Stomach (tissue), 9 donors: ENCODE measurements around the gene PIK3R2. TPM values are rescaled to one million over a fixed set of nuclear protein-coding genes. Genes with fewer than 3 reads are reported as not detected.

Experiments used
- DNase-seq, 2 donors: peaks; one replicate each; pipeline versions ENCODE4 v3.0.0 to v3.0.0-alpha.2; 2013 to 2019
- H3K27ac ChIP-seq, 5 donors: fragments of 200-600 bp in 4 of 5; sonication (generic) in 4 of 5; one replicate each; pipeline ENCODE4 v1.5.1; 2013 to 2019; ENCODE audit warnings: mild to moderate bottlenecking in 1 of 5, moderate library complexity in 1 of 5
- H3K27me3 ChIP-seq, 3 donors: fragments of 200-600 bp; sonication (generic); one replicate each; pipeline ENCODE4 v1.5.1; 2017 to 2019; ENCODE audit warnings: mixed run types in 1 of 3
- H3K36me3 ChIP-seq, 4 donors: fragments of 200-600 bp; sonication (generic); 1 replicate in 3 of 4; 2 replicates in 1 of 4; pipeline ENCODE4 v1.5.1; 2016 to 2019
- H3K4me1 ChIP-seq, 4 donors: fragments of 200-600 bp; sonication (generic); one replicate each; pipeline ENCODE4 v1.5.1; 2016 to 2019
- H3K4me3 ChIP-seq, 4 donors: fragments of 200-600 bp; sonication (generic) in 3 of 4; one replicate each; pipeline ENCODE4 v1.5.1; 2016 to 2019; ENCODE audit warnings: mild to moderate bottlenecking in 1 of 4
- H3K9me3 ChIP-seq, 4 donors: fragments of 200-600 bp; sonication (generic); one replicate each; pipeline ENCODE4 v1.5.1; 2016 to 2019
- EP300 ChIP-seq: sonication (generic); formaldehyde crosslinking; IDR thresholded peaks from one replicate; pipeline ENCODE4 v1.6.1; 2017; ENCODE audit warnings: antibody characterized with exemption
- POLR2A ChIP-seq, 4 donors: fragments of 450-650 bp; IDR thresholded peaks; one replicate each; pipeline ENCODE4 v1.6.1; 2016; ENCODE audit warnings: antibody characterized with exemption in 4 of 4, control low read depth in 2 of 4, mild to moderate bottlenecking in 1 of 4, moderate library complexity in 1 of 4
- POLR2AphosphoS5 ChIP-seq, 3 donors: sonication (generic); formaldehyde crosslinking; IDR thresholded peaks; one replicate each; pipeline ENCODE4 v1.6.1; 2016; ENCODE audit warnings: antibody characterized with exemption in 3 of 3
- WGBS, 5 donors: extraction: QIAGEN DNeasy Blood & Tissue Kit in 3 of 5; methylation state at CpG; one replicate each; pipeline versions ENCODE4 v1.1.5 to v1.1.7; 2013 to 2018; 5-methylcytosine and 5-hydroxymethylcytosine counted together
- intact Hi-C: fragments of 100-400 bp; cut with DNase I; formaldehyde crosslinking; loops from one replicate; pipeline ENCODE4 v1.15.1; 2023; ENCODE audit warnings: low total_unique reads
- polyA plus RNA-seq, 3 donors: library from polyadenylated mRNA; stranded (reverse); fragments of 200-250 nt; gene quantifications; one replicate each; pipeline ENCODE4 v1.2.3, GENCODE V29; 2013
- total RNA-seq, 5 donors: library from RNA; depleted of rRNA; stranded (reverse); fragments of >200 nt; gene quantifications; one replicate each; pipeline versions ENCODE4 v1.1.0 to v1.2.3, GENCODE V29; 2014 to 2016
- TF ChIP-seq, protein P1 (sequence below), 7 experiments: fragments of 450-650 bp in 4 of 7; fragments of 200-600 bp in 3 of 7; sonication (generic) in 3 of 7; IDR thresholded peaks; one replicate each; pipeline ENCODE4 v1.5.1; 2016 to 2019; ENCODE audit warnings: antibody characterized with exemption in 7 of 7, control low read depth in 2 of 7, mild to moderate bottlenecking in 1 of 7
- donor health status: healthy with polysubstance abuse.
- donor health status: Bipolar disorder and iron deficiency.
- donor health status: healthy.

PIK3R2 gene
- total and polyA plus RNA-seq, 8 donors = 2.0 to 490 (median 10.0) TPM

DNA sequence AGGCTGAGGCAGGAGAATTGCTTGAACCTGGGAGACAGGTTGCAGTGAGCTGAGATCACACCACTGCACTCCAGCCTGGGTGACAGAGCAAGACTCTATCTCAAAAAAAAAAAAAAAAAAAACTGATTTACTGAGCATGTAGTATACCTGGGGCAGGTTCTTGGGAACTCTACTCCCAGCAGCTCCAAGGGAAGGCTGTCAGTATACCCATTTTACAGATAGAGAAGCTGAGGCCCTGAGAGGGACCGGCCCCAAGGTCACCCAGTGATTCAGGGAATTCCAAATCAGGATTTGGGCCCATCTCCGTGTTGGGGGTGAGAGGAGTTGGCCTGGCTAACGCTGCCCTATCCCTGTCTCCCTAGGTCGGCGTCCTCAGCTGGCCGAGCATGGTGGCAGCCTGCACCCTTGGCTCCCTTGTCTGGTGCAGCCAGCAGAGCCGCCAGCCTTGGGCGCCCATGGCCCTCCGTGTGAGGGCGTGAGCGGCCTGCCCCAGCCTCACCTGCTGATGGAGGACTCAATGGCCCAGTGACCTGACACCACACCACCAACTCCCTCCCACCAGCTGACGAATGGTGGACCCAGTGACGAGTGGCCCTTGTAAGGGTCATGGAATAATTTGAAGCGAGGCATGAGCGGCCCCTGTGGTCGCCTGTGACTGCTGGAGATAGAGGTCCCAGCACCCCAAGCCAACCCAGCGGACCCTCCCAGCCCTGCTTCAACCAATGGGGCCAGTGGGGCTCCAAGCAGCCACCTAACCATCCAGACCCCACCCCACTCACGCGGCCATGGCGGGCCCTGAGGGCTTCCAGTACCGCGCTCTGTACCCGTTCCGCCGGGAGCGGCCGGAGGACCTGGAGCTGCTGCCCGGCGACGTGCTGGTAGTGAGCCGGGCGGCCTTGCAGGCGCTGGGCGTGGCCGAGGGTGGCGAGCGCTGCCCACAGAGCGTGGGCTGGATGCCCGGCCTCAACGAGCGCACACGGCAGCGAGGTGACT is 2.4 kb downstream of the PIK3R2 start:
- H3K27me3 ChIP-seq = no peaks in the 10 kb centered on the region
- no peaks in the 10 kb centered on the region for H3K9me3 ChIP-seq
- peaks cover 0 to 14% (median 4%) of the 10 kb centered on the region in 4 donors for H3K36me3 ChIP-seq
- DNase-seq = peak; percentile 26 to 85
- WGBS, 5 donors = 45 to 74% (median 56%) methylated on average over 14 to 43 of the region's 43 CpGs
- peaks cover 49 to 70% (median 65%) of the 10 kb centered on the region in 4 donors for H3K4me1 ChIP-seq
- H3K4me3 ChIP-seq = peak overlapping the region in 1 of 4 donors; percentile 1
- TF ChIP-seq POLR2AphosphoS5 (IDR thresholded peaks at IDR 0.05) = peak in 1 of 3 donors; percentile 34
- TF ChIP-seq POLR2A (IDR thresholded peaks at IDR 0.05) = no peak
- H3K27ac ChIP-seq = peak overlapping the region; percentile 72 to 96 (median 81)
- intact Hi-C loops = no loop called here

DNA sequence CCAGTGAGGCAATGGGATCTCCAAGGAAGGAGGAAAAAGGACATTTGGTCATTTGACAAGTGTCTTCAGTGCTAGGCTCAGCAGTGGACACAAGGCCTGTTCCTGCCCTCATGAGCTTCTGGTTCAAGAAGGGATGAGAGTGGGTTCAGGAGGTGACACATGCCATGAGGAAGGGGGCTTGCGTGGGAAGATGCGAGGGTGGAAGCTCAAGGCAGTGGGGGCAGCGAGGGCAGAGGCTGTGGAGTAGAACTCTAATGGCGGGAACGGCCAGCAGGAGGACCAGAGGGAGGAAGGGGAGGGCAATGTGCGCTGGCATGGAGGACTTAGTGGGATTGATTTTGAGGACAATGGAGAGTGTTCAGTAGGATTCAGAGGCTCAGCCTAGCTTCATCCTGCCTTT is 3.3 kb downstream of the PIK3R2 start:
- H3K36me3 ChIP-seq = peaks cover 0 to 11% (median 4%) of the 10 kb centered on the region in 4 donors
- WGBS, 5 donors = 74 to 89% (median 84%) methylated on average over 5 to 6 of the region's 6 CpGs
- DNase-seq = no peak
- no peaks in the 10 kb centered on the region for H3K27me3 ChIP-seq
- peak overlapping the region in 1 of 4 donors; percentile 1 for H3K4me3 ChIP-seq
- no peak for TF ChIP-seq POLR2A (IDR thresholded peaks at IDR 0.05)
- no peak for TF ChIP-seq EP300
- no peak for TF ChIP-seq POLR2AphosphoS5 (IDR thresholded peaks at IDR 0.05)
- TF ChIP-seq, protein P1, sequence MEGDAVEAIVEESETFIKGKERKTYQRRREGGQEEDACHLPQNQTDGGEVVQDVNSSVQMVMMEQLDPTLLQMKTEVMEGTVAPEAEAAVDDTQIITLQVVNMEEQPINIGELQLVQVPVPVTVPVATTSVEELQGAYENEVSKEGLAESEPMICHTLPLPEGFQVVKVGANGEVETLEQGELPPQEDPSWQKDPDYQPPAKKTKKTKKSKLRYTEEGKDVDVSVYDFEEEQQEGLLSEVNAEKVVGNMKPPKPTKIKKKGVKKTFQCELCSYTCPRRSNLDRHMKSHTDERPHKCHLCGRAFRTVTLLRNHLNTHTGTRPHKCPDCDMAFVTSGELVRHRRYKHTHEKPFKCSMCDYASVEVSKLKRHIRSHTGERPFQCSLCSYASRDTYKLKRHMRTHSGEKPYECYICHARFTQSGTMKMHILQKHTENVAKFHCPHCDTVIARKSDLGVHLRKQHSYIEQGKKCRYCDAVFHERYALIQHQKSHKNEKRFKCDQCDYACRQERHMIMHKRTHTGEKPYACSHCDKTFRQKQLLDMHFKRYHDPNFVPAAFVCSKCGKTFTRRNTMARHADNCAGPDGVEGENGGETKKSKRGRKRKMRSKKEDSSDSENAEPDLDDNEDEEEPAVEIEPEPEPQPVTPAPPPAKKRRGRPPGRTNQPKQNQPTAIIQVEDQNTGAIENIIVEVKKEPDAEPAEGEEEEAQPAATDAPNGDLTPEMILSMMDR (IDR thresholded peaks at IDR 0.05) = no peak
- intact Hi-C loops = no loop called here
- H3K4me1 ChIP-seq = peaks cover 57 to 76% (median 72%) of the 10 kb centered on the region in 4 donors
- H3K9me3 ChIP-seq = no peaks in the 10 kb centered on the region
- H3K27ac ChIP-seq = peak overlapping the region; percentile 72 to 96 (median 81)

DNA sequence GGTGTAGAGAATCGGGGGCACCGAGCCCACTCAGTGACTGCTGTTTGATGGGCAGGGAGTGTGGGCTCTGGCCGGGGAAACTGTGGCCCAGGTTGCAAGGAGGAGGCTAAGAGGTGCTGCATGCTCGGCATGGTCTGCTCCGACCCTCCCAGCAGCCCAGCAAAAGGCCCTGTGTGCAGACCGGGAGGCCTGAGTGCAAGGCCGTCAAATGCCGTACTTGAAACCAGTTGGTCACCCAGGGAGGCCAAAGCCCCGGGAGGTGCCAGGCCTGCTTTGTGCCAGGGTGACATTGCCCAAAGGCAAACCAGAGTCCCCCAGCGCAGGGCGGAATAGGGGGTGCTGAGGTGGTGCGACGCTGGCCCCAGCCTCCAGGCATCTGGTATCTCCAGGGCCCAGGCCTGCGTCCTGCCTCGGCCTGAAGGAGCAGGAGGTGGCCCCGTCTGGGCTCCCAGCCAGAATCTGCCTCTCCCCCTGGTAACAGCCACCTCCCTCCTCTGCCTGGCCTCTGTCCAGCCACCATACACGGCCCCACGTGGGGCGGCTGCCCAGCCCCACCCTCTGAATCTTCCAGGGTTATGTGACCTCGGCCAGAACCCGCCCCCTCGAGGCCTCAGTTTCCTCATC is 4.0 kb downstream of the PIK3R2 start:
- Histone ChIP-seq H3K27me3 (no peaks in the 10 kb centered on the region), H3K27ac (peak overlapping the region; percentile 72 to 96 (median 81)), H3K9me3 (no peaks in the 10 kb centered on the region), H3K4me1 (peaks cover 58 to 76% (median 71%) of the 10 kb centered on the region in 4 donors), H3K4me3 (no peak overlapping the region), H3K36me3 (peaks cover 2 to 15% (median 7%) of the 10 kb centered on the region in 4 donors)
- intact Hi-C loops = no loop called here
- peak; percentile 95 to 97 for DNase-seq
- 21 to 34% (median 25%) methylated on average over 12 to 22 of the region's 22 CpGs for WGBS, 5 donors
- TF ChIP-seq EP300 = no peak
- peak; percentile 18 to 58 (median 44) for TF ChIP-seq POLR2AphosphoS5 (IDR thresholded peaks at IDR 0.05)

DNA sequence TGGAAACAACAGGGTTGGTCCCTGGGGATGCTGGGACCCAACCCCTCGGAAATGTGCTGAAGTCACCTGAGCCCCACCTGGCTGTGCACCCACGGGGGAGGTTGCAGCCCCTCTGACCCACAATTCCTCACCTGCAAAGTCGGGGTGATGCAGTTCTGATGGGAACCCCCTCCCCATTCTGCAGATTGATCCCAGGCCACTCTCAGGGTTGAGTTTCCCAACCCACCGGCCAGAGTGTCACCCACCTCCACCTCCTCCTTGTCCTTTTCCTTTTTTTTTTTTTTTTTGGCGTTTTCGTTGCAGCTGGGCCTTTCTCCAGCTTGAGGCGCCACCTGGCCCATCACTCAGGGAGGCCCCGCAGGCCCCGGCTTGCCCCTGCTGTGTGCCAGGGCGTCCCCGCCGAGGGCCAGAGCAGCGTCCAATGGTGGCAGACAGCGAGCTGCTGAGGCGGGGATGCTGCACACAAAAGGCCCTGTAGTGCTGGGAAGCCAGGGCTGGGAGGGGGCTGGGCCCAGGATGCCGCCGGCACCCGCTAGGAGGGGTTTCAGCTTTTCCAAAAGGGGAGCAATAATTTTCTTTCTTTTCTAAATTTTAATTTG is 4.6 kb downstream of the PIK3R2 start:
- peak in 1 of 2 donors; percentile 82 for DNase-seq
- peaks cover 56 to 74% (median 70%) of the 10 kb centered on the region in 4 donors for H3K4me1 ChIP-seq

More for the DNA sequence above, 4.6 kb downstream of the PIK3R2 start:
- Histone ChIP-seq H3K9me3 (no peaks in the 10 kb centered on the region), H3K27me3 (no peaks in the 10 kb centered on the region), H3K27ac (peak overlapping the region; percentile 72 to 96 (median 81)), H3K4me3 (no peak overlapping the region), H3K36me3 (peaks cover 8 to 21% (median 13%) of the 10 kb centered on the region in 4 donors)
- TF ChIP-seq EP300 (no peak), POLR2A (IDR thresholded peaks at IDR 0.05) (no peak), POLR2AphosphoS5 (IDR thresholded peaks at IDR 0.05) (no peak)
- TF ChIP-seq, protein P1 (IDR thresholded peaks at IDR 0.05) = no peak
- intact Hi-C loops = no loop called here
- 19 to 36% (median 26%) methylated on average over 17 to 18 of the region's 18 CpGs for WGBS, 5 donors
